TTC549 (cell line): ENCODE data around the gene GPER1.
"Not testable (repeated sequence)": the region's sequence is repeated elsewhere in the genome, so short reads cannot be mapped to it uniquely, and the experiment has no call there.

ENCODE experiments used
- FAIRE-seq: peaks from 2 replicates; lab custom pipeline; 2012; peaks lifted over from hg19 to GRCh38; lab: Jason Lieb, UNC

Gene GPER1

DNA sequence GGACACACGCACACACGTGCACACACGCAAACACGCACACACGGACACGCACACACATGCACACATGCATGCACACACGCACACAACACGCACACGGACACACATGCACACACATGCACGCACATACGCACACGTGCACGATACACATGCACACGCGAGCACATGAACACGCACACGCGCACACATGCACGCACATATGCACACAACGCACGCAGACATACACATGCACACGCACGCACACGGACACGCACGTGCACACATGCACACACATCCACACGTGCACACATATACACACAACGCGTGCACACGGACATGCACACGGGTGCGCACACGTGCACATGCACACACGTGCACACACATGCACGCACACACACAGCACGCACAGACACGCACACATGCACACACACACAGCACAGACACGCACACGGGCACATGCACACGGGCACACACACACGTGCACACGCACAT, 17.3 kb upstream of the GPER1 start:
- FAIRE-seq = no peak

- no peak for FAIRE-seq
These were observed 16.1 kb upstream of the GPER1 start for GRCh38 chr7:1071731-1072254.

GRCh38 chr7:1073142-1073977, 14.6 kb upstream of the GPER1 start:
- no peak for FAIRE-seq

DNA sequence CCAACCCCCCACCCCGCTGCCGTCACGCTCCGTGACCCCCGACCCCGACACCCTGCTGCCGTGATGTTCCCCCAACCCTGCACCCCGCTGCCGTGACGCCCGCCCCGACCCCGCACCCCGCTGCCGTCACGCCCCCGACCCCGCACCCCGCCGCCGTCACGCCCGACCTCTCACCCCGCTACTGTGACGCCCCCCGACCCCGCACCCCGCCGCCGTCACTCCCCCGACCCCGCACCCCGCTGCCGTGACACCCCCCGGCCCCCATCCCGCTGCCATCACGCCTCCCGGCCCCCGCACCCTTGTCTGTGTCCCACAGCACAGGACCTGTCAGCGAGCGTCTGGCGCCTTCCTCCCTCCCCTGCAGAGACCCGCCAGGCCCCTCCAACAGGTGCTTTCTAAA, 13.9 kb upstream of the GPER1 start:
- not testable (repeated sequence) for FAIRE-seq

DNA sequence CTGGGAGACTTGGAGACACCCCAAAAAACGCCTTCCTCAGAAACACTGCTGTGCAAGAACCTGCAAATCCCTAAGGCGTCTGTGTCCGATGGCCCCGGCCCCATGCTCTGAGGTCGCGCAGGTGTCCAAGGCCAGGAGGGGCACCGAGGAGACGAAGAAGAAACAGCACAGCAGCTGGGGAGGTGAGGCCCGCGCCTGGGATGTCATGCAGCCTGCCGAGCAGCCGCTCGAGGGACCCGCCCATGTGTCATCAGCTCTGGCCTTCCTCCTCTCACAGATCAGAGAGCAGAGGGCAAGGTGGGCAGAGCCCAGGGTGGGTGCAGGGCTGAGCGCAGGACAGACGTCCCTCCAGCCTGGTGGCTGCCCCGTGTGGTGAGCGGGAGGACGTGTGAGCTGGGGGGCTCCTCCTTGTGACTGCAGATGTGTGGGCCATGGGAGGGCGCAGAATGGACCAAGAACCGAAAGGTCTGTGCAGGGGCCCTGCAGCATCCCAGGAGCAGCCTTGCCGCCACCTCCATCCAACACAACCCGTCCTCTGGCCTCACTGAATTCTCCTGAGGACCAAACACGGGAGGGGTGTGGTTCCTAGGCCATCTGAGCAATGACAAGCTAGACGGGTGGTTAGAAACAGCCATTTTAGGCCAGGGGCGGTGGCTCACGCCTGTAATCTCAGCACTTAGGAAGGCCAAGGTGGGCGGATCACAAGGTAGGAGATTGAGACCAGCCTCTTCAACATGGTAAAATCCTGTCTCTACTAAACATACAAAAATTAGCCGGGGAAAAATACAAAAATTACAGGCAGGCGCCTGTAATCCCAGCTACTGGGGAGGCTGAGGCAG, 13.1 kb upstream of the GPER1 start:
- FAIRE-seq = no peak

GRCh38 chr7:1076184-1077072, 11.5 kb upstream of the GPER1 start:
- FAIRE-seq = no peak

GRCh38 chr7:1078519-1078918, 9.4 kb upstream of the GPER1 start:
- FAIRE-seq = no peak

- no peak for FAIRE-seq
These were observed 8.9 kb upstream of the GPER1 start for GRCh38 chr7:1078985-1079384.

GRCh38 chr7:1079546-1079945, 8.4 kb upstream of the GPER1 start:
- FAIRE-seq = no peak

DNA sequence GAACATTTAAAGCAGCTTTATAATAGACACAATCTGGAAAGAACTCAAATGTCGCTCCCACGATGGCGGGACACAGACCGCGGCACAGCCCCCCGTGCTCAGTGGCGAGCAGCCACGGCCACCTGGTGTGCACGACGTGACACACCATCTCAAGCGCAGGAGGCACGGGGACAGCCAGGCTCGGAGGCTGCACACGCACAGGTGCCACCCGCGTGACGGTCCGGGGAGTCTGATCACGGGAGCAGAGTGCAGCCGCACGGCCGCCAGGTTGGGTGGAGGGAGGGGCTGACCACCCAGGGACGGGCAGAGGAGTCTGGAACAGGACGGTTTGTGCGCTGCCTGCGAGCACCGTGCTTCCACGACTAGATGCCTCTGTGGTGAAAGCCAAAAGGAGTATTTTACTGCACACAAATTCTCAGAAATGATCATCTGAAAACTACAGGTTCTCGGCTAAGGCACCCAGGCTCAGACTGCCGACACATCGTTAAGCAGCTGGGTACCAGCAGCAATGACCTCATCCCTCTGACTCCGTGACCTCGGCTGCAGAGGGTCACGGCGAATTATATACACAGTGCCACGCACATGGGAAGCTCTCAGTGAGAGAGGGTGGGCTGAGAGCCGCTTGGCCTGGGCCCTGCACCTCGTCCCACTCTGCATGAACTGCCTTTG, 7.5 kb upstream of the GPER1 start:
- FAIRE-seq = no peak

DNA sequence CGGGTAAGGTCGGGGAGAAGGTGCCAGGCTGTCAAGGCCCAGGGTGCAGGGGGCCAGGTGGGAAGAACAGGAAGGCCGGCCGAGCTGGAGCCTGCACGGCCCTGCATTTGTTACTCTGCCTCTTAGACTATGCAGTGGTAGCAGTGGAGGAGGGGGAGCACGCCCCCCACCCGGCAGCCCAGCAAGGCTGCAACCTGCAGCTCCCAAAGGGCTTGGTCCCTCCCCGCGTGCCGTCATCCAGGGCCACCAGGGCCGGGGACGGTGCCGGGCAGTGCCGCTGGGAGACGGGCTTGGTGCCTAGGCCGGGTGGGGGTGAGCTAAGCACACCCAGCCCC, 7.0 kb upstream of the GPER1 start:
- no peak for FAIRE-seq

GRCh38 chr7:1081336-1081735, 6.6 kb upstream of the GPER1 start:
- FAIRE-seq = no peak

DNA sequence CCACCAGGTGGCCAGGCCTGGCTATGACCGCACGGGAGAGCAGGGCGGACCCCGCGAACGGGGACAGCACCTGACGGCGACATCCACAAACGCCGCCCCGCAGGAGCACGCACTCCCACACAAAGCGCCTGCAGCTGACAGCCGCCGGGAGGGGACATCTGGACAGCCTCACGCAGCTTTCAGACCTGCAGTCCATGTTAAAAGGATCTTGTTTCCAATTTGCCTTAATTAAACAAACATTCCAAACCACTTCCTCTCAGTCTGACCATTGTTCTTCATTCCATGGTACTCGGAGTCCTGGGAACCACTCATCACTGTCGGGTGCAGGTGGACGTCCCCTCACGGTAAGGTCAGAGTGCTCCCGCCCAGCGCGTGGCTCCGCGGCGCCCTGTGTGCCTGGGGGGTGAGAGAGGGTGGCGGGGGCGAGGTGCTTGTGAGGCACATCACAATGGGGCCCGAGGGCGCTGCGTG, 5.9 kb upstream of the GPER1 start:
- FAIRE-seq = no peak

DNA sequence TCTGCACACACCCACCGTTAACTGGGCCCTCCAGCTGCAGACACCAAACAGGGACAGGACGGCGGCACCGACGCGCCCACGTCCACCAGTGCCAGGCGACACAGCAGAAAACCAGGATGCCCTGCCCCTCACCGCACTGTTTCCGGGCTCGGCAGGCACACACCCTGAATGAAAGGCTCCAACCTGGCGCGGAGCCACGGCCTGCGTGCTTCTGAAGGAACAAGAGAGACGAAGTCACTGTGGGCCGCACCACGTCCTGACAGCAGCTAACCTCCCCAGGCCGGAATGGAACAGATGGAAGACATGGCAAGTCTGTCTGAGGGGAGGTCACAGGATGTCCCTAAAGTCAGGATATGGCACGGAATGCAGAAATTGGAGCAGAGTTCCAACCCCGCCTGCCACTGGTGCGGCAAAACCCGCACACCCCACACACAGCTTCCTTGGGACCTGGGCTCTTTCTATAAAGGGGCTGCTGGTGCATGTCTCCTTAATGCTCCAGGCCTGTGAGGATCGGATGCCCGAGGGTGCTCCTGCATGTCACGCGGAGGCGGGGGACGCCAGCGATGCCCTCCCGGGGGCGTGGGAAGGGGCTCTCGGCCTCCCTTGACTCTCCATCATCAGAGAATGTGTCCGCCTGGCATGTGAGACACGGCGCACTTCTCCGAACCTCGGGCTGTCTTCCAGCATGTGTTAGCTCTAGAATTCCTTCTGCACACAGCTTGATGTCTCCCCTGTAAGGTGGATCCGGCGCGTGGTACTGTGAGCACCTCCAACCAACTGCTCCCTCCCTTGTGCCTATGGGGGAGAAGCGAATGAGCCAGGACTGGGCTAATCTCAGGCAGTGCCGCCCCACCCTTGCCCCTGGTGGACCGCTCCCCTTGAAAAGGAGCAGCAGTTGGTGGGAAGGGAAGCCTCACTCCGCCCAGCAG, 3.9 kb upstream of the GPER1 start:
- no peak for FAIRE-seq

- FAIRE-seq = no peak
These were observed 2.6 kb upstream of the GPER1 start for GRCh38 chr7:1085266-1085665.

DNA sequence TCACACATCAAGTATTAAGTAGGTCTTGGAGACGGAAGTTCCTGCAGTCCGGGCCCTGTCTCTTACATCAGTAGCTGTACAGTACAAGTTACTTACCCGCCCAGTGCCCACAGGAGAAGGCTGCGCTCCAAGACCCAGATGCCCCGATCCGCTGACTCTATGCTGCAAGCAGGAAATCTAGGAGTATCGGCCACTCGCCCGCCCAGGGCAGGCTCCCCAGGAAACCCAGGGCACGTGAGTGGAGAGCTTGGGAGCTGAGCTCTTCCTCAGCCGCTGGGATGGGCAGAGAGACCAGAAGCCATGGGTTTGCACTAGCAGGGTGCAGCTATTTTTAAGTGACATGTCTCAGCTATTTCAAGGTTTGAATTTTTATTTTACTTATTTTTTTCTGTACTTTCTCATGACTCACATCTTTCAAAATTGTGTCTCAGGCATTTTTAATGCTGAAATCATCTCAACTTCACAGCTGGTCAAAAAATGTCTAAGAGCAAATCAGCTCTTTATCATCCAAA, 1.9 kb upstream of the GPER1 start:
- FAIRE-seq = no peak

DNA sequence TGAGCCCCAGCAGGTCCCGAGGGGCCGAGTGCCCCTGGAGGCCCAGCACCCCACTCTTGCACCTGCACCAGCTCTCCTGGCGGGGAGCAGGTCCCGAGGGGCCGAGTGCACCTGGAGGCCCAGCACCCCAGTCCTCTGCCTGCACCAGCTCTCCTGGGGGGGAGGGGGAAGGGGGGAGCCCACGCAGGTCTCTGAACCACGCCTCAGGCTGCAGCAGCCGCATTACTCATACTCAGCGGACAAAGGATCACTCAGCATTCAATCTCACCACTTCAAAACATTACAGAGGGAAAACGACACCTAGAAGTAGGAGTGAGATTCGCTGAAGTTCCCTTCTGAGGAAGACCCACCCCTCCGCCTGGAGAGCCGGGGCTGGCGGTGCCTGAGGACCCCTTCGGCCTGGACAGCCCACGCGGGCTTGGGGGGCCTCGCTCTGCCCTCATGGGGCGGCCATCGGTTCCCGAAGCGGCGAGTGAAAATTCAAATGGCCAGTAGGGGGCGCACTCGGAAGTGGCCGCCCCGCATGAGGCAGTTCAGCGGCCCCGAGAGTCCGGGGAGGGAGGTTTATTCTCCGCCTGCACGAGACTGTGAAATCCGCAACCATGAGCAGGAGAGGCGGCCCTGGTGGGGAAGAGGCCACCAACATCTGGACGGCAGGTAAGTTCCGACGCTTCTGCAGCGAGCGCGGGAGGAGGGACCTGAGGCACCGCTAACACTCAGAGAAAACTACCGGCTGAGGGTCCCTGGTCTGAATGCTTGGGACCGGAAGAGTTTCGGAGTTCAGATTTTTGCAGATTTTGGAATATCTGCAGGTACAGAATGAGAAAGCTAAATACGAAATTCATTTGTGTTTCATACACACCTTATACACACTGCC, 1.1 kb upstream of the GPER1 start:
- FAIRE-seq = no peak

- FAIRE-seq = no peak
These were observed 473 bp upstream of the GPER1 start for GRCh38 chr7:1087465-1087814.

GRCh38 chr7:1090236-1090635, 2.3 kb downstream of the GPER1 start:
- no peak for FAIRE-seq
